Hepatocyte (in vitro differentiated cells): ENCODE data around the gene STARD10.

Experiments
- EZH2phosphoT487 ChIP-seq: fragments of 200-600 bp; sonication (generic); IDR thresholded peaks from one replicate; pipeline ENCODE4 v1.6.1; 2018; ENCODE audit warnings: antibody characterized with exemption, mild to moderate bottlenecking, low read depth, moderate library complexity; ENCODE audit not compliant: unreplicated experiment, severe bottlenecking
- TF ChIP-seq, protein P1 (sequence below): fragments of 200-600 bp; sonication (generic); IDR thresholded peaks from 2 replicates; pipeline ENCODE4 v1.5.1; 2016; ENCODE audit warnings: antibody characterized with exemption, mild to moderate bottlenecking; ENCODE audit not compliant: poor library complexity

GRCh38 chr11:72833083-72833733 is 39.4 kb upstream of the STARD10 start:
- TF ChIP-seq, protein P1, sequence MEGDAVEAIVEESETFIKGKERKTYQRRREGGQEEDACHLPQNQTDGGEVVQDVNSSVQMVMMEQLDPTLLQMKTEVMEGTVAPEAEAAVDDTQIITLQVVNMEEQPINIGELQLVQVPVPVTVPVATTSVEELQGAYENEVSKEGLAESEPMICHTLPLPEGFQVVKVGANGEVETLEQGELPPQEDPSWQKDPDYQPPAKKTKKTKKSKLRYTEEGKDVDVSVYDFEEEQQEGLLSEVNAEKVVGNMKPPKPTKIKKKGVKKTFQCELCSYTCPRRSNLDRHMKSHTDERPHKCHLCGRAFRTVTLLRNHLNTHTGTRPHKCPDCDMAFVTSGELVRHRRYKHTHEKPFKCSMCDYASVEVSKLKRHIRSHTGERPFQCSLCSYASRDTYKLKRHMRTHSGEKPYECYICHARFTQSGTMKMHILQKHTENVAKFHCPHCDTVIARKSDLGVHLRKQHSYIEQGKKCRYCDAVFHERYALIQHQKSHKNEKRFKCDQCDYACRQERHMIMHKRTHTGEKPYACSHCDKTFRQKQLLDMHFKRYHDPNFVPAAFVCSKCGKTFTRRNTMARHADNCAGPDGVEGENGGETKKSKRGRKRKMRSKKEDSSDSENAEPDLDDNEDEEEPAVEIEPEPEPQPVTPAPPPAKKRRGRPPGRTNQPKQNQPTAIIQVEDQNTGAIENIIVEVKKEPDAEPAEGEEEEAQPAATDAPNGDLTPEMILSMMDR, result no peak
- no peak for TF ChIP-seq EZH2phosphoT487
